Inflammatory macrophage treated with lipopolysaccharide for 4 hours (primary cell): Measurements from ENCODE around the gene GNB4.

ENCODE experiments used
- DNase-seq: peaks from one replicate; pipeline ENCODE4 v3.0.0-alpha.2; 2020

GNB4 gene

GRCh38 chr3:179432451-179432850 is 18.8 kb downstream of the GNB4 start:
- peak; percentile 8 for DNase-seq

GRCh38 chr3:179432021-179432420 is 19.2 kb downstream of the GNB4 start:
- DNase-seq = peak; percentile 94

GRCh38 chr3:179430277-179430870 is 20.9 kb downstream of the GNB4 start:
- DNase-seq = no peak

- DNase-seq = no peak
These were observed 22.3 kb downstream of the GNB4 start for GRCh38 chr3:179428876-179429548.

GRCh38 chr3:179425075-179425474 is 26.2 kb downstream of the GNB4 start:
- no peak for DNase-seq

- DNase-seq = peak; percentile 27
These were observed 29.8 kb downstream of the GNB4 start for GRCh38 chr3:179421500-179421899.

- DNase-seq = no peak
These were observed 32.7 kb downstream of the GNB4 start for GRCh38 chr3:179418610-179419009.

GRCh38 chr3:179416681-179417080 is 34.6 kb downstream of the GNB4 start:
- DNase-seq = no peak

GRCh38 chr3:179415377-179415776 is 35.9 kb downstream of the GNB4 start:
- DNase-seq = no peak

- DNase-seq = no peak
These were observed 36.5 kb downstream of the GNB4 start for GRCh38 chr3:179414804-179415203.

GRCh38 chr3:179410999-179411398 is 40.3 kb downstream of the GNB4 start:
- DNase-seq = no peak

GRCh38 chr3:179410331-179410730 is 40.9 kb downstream of the GNB4 start:
- DNase-seq = peak; percentile 18

GRCh38 chr3:179404307-179404706 is 47.0 kb downstream of the GNB4 start:
- no peak for DNase-seq

- DNase-seq = peak; percentile 4
These were observed 48.3 kb downstream of the GNB4 start for GRCh38 chr3:179402963-179403362.

GRCh38 chr3:179401561-179401960 is 49.7 kb downstream of the GNB4 start:
- no peak for DNase-seq

GRCh38 chr3:179398574-179399231 is 52.6 kb downstream of the GNB4 start:
- DNase-seq = no peak

- DNase-seq = no peak
These were observed 59.4 kb downstream of the GNB4 start for GRCh38 chr3:179391906-179392305.

- DNase-seq = no peak
These were observed 74.8 kb downstream of the GNB4 start for GRCh38 chr3:179376474-179376873.

GRCh38 chr3:179375091-179375999 is 75.9 kb downstream of the GNB4 start:
- DNase-seq = no peak

- DNase-seq = no peak
These were observed 77.3 kb downstream of the GNB4 start for GRCh38 chr3:179373938-179374337.

- no peak for DNase-seq
These were observed 81.6 kb downstream of the GNB4 start for GRCh38 chr3:179369621-179370020.

GRCh38 chr3:179363332-179363731 is 87.9 kb downstream of the GNB4 start:
- DNase-seq = no peak

- DNase-seq = no peak
These were observed 95.3 kb downstream of the GNB4 start for GRCh38 chr3:179355996-179356395.
